K562 (cell line): Measurements from ENCODE around the gene SHISA3. TPM values are rescaled to one million over a fixed set of nuclear protein-coding genes. Genes with fewer than 3 reads are reported as not detected.

Experiments
- ATAC-seq: fragments of 200-7000 bp; cut with Tn5 transposase; 3 replicates; pipeline ENCODE4 v1.9.1; 2020; ENCODE audit warnings: moderate library complexity
- BruUV-seq: library from RNA; stranded (reverse); fragments of 400-500 nt; replicated peaks from 2 replicates; lab custom pipeline; 2021; lab: Mats Ljungman, UMichigan
- CTCF ChIA-PET: fragments of 300-600 bp; formaldehyde crosslinking; extraction: SDS; loops from one replicate; lab custom pipeline; 2021; ENCODE audit warnings: low intra/inter-chr PET ratio; lab: Yijun Ruan, JAX
- POLR2A ChIA-PET: fragments of 300-600, 350-650 bp; sonication (Branson Sonifier 250); formaldehyde crosslinking; extraction: SDS; loops from one replicate; lab custom pipeline; 2021; ENCODE audit warnings: antibody characterized with exemption, inconsistent platforms; lab: Yijun Ruan, JAX
- DNase-seq, 4 experiments: peaks; one replicate each; pipeline versions ENCODE4 v3.0.0 to v3.0.0-alpha.2; 2011 to 2018; ENCODE audit warnings: low spot score in 3 of 4, mixed read lengths in 3 of 4; ENCODE audit errors: extremely low read depth in 1 of 4
- FAIRE-seq: peaks from 2 replicates; lab custom pipeline; 2011; peaks lifted over from hg19 to GRCh38; lab: Jason Lieb, UNC
- H2AFZ ChIP-seq: 2 replicates; pipeline ENCODE4 v1.6.0; 2011; ENCODE audit warnings: low read depth, low read length, control low read depth, inconsistent platforms
- H3K27ac ChIP-seq: fragments of 200-600 bp; 3 replicates; pipeline ENCODE4 v1.8.0; 2011; ENCODE audit warnings: low read depth, mild to moderate bottlenecking, control low read depth, inconsistent platforms, low read length, moderate library complexity, mixed read lengths; ENCODE audit errors: extremely low read depth
- H3K27me3 ChIP-seq, 2 experiments: fragments of 300-600 bp in 1 of 2; 2 replicates in 1 of 2; 3 replicates in 1 of 2; pipeline versions ENCODE4 v1.6.0 to v1.8.0; 2011; ENCODE audit warnings: inconsistent platforms in 2 of 2, low read length in 2 of 2, mild to moderate bottlenecking in 1 of 2, mixed read lengths in 1 of 2, moderate library complexity in 1 of 2; ENCODE audit not compliant: control insufficient read depth in 2 of 2, insufficient read depth in 2 of 2
- H3K36me3 ChIP-seq: fragments of 300-600 bp; 3 replicates; pipeline ENCODE4 v1.8.0; 2011; ENCODE audit warnings: mild to moderate bottlenecking, low read length, inconsistent platforms; ENCODE audit not compliant: control insufficient read depth, insufficient read depth
- H3K4me1 ChIP-seq, 2 experiments: fragments of 200-600 bp in 1 of 2; replicated peaks in 1 of 2; 2 replicates in 1 of 2; 3 replicates in 1 of 2; pipeline versions ENCODE4 v1.5.1 to v1.8.0; 2011; ENCODE audit warnings: inconsistent platforms in 2 of 2, low read length in 2 of 2, mild to moderate bottlenecking in 1 of 2, mixed read lengths in 1 of 2, moderate library complexity in 1 of 2; ENCODE audit not compliant: control insufficient read depth in 2 of 2, insufficient read depth in 2 of 2
- H3K4me2 ChIP-seq: 2 replicates; pipeline ENCODE4 v1.6.1; 2011; ENCODE audit warnings: low read length, control low read depth, inconsistent platforms, mixed read lengths; ENCODE audit not compliant: insufficient read depth
- H3K4me3 ChIP-seq: fragments of 200-600 bp; sonication (generic), shearing (Covaris generic); 2 replicates; pipeline ENCODE4 v1.5.1; 2016; ENCODE audit warnings: control low read depth, inconsistent platforms
- H3K79me2 ChIP-seq: fragments of 200-600 bp; 3 replicates; pipeline ENCODE4 v1.8.0; 2011; ENCODE audit warnings: low read length, inconsistent platforms; ENCODE audit not compliant: control insufficient read depth, insufficient read depth
- H3K9ac ChIP-seq, 2 experiments: 2 replicates each; pipeline versions ENCODE4 v1.6.0 to v1.6.1; 2011; ENCODE audit warnings: low read depth in 2 of 2, low read length in 2 of 2, control low read depth in 1 of 2, inconsistent platforms in 1 of 2, mild to moderate bottlenecking in 1 of 2, mixed read lengths in 1 of 2; ENCODE audit not compliant: insufficient read depth in 1 of 2
- H3K9me1 ChIP-seq: one replicate; pipeline ENCODE4 v1.6.0; 2011; ENCODE audit warnings: inconsistent platforms, mild to moderate bottlenecking, low read length, moderate library complexity; ENCODE audit not compliant: control insufficient read depth, insufficient read depth
- H3K9me3 ChIP-seq: replicated peaks from 2 replicates; pipeline ENCODE4 v1.5.1; 2011; ENCODE audit warnings: low read depth, low read length, inconsistent platforms; ENCODE audit not compliant: control insufficient read depth, insufficient read depth
- H4K20me1 ChIP-seq: replicated peaks from 2 replicates; pipeline ENCODE4 v1.6.1; 2011; ENCODE audit warnings: low read length, inconsistent platforms, mixed read lengths; ENCODE audit not compliant: control insufficient read depth, insufficient read depth
- DACH1 ChIP-seq: fragments of 450-650 bp; IDR thresholded peaks from 2 replicates; pipeline ENCODE4 v1.6.1; 2018; ENCODE audit not compliant: partially characterized antibody
- GATAD2B ChIP-seq: fragments of 450-650 bp; IDR thresholded peaks from 2 replicates; pipeline ENCODE4 v1.6.1; 2017; ENCODE audit warnings: mild to moderate bottlenecking, borderline replicate concordance
- HINFP ChIP-seq: fragments of 450-650 bp; conservative IDR thresholded peaks from 2 replicates; pipeline ENCODE4 v1.6.1; 2016; ENCODE audit warnings: missing genetic modification characterization, low read depth, mild to moderate bottlenecking, control low read depth, missing compliant biosample characterization
- PBX2 ChIP-seq, 2 experiments: IDR thresholded peaks in 1 of 2; conservative IDR thresholded peaks in 1 of 2; 2 replicates each; pipeline ENCODE4 v1.6.1; 2016; ENCODE audit warnings: low read depth in 2 of 2, mild to moderate bottlenecking in 1 of 2, missing compliant biosample characterization in 1 of 2, missing genetic modification characterization in 1 of 2, moderate library complexity in 1 of 2
- PRMT5 ChIP-seq: sonication (generic); formaldehyde crosslinking; IDR thresholded peaks from 2 replicates; pipeline ENCODE4 v1.5.0; 2020; ENCODE audit warnings: missing genetic modification reagents
- RFX5 ChIP-seq: IDR thresholded peaks from 2 replicates; pipeline ENCODE4 v1.6.1; 2011; ENCODE audit warnings: low read depth, mild to moderate bottlenecking, improper control_type of control experiment, low read length
- SAFB2 ChIP-seq: fragments of 200-400 bp; formaldehyde crosslinking; IDR thresholded peaks from 2 replicates; pipeline ENCODE4 v1.6.1; 2018; ENCODE audit warnings: borderline replicate concordance, low read length, low read depth, moderate library complexity; ENCODE audit not compliant: severe bottlenecking
- U2AF1 ChIP-seq: fragments of 200-400 bp; formaldehyde crosslinking; optimal IDR thresholded peaks from 2 replicates; pipeline ENCODE3; 2017; ENCODE audit warnings: mild to moderate bottlenecking, low read depth, low read length, moderate library complexity
- ZBTB43 ChIP-seq: sonication (generic); formaldehyde crosslinking; IDR thresholded peaks from 2 replicates; pipeline ENCODE4 v1.8.0; 2023; ENCODE audit warnings: mild to moderate bottlenecking, missing genetic modification reagents
- ZNF717 ChIP-seq: fragments of 250-450 bp; sonication (Bioruptor Pico); IDR thresholded peaks from 2 replicates; pipeline ENCODE4 v1.5.0; 2021
- WGBS: fragments of 100-300 bp; shearing (Covaris generic); methylation state at CpG from one replicate; pipeline ENCODE4 v1.1.6; 2016; ENCODE audit warnings: low coverage, mixed read lengths; ENCODE audit not compliant: insufficient coverage; ENCODE audit errors: missing lambda C conversion rate; 5-methylcytosine and 5-hydroxymethylcytosine counted together
- in situ Hi-C: fragments of 300-500 bp; cut with MboI; formaldehyde crosslinking; loops from 4 replicates; pipeline ENCODE4 v1.15.0; 2018; ENCODE audit warnings: inconsistent platforms, mixed read lengths
- intact Hi-C: fragments of 100-400 bp; cut with micrococcal nuclease; formaldehyde crosslinking; loops from 2 replicates; pipeline ENCODE4 v1.14.2; 2022
- polyA plus RNA-seq, 8 experiments: library from polyadenylated mRNA; depleted of rRNA in 4 of 8; stranded (reverse) in 5 of 8; unstranded in 3 of 8; fragments of >200 nt; fragmentation: Nextera tagmentation in 2 of 8; fragmentation: Illumina TruSeq in 1 of 8; extraction: Ambion mirVana in 2 of 8; extraction: Trizol in 1 of 8; gene quantifications; 2 replicates each; pipeline versions ENCODE4 v1.2.1 to v1.2.3, GENCODE V29; 2011 to 2014; ENCODE audit warnings: inconsistent platforms in 1 of 8, missing spikeins in 1 of 8
- total RNA-seq, 7 experiments: library from RNA; depleted of rRNA in 6 of 7; stranded (reverse); fragments of >200 nt in 6 of 7; fragmentation: Illumina TruSeq in 2 of 7; extraction: Trizol in 2 of 7; gene quantifications; 2 replicates each; pipeline versions ENCODE4 v1.2.1 to v1.2.3, GENCODE V29; 2011 to 2021; ENCODE audit warnings: low replicate concordance in 1 of 7

Gene SHISA3
- total and polyA plus RNA-seq, 9 of the 15 experiments (the other 6 are each of a cell fraction or from before 2014, with no cell fraction given), result not detected

GRCh38 chr4:42390622-42391354 lies 6.5 kb upstream of the SHISA3 start:
- TF ChIP-seq ZBTB43 (CRISPR knock-in tag) (no peak), ZNF717 (CRISPR knock-in tag) (no peak), SAFB2 (no peak), HINFP (tag) (no peak), U2AF1 (no peak), PRMT5 (CRISPR knock-in tag) (no peak), GATAD2B (no peak), RFX5 (no peak), PBX2 (CRISPR knock-in tag; IDR thresholded peaks at IDR 0.05; ENCODE audit: low read depth) (no peak), PBX2 (tag; conservative IDR thresholded peaks at IDR 0.05; ENCODE audit: low read depth) (no peak), DACH1 (no peak)
- no peak for FAIRE-seq
- Histone ChIP-seq H3K9me3 (no peaks in the 10 kb centered on the region), H3K27ac (no peak overlapping the region), H3K36me3 (no peaks in the 10 kb centered on the region), H3K9me1 (no peaks in the 10 kb centered on the region), H4K20me1 (no peaks in the 10 kb centered on the region), H3K4me1 (no peaks in the 10 kb centered on the region), H3K79me2 (no peaks in the 10 kb centered on the region), H3K4me3 (no peak overlapping the region), H2AFZ (no peak overlapping the region), H3K9ac (no peak overlapping the region), H3K4me2 (no peak overlapping the region), H3K27me3 (no peaks in the 10 kb centered on the region)
- no peak for DNase-seq
- in situ Hi-C loops (no loop called here), intact Hi-C loops (no loop called here)
- ChIA-PET POLR2A (interaction anchor here (0.5 kb wide), 1 partner anchor 49 kb away, joined by 3 read pairs; no protein-coding TSS in a partner anchor), CTCF (no interaction called here)
- WGBS, result under 1% methylated on average over 10 of the region's 10 CpGs
- BruUV-seq, result no TSS peak
- no peak for ATAC-seq
